Panc1 (cell line): Measurements from ENCODE around the gene ALK.

Experiments used
- POLR2AphosphoS5 ChIP-seq: IDR thresholded peaks from 2 replicates; pipeline ENCODE4 v1.6.1; 2012; ENCODE audit warnings: mild to moderate bottlenecking, low read depth, low read length, moderate library complexity
- SIN3A ChIP-seq: IDR thresholded peaks from 2 replicates; pipeline ENCODE4 v1.6.1; 2012; ENCODE audit warnings: low read depth, mild to moderate bottlenecking, low read length, moderate library complexity, borderline replicate concordance; ENCODE audit not compliant: insufficient read depth
- TCF7L2 ChIP-seq: IDR thresholded peaks from 2 replicates; pipeline ENCODE4 v1.6.1; 2011; ENCODE audit warnings: mild to moderate bottlenecking, low read depth, low read length, inconsistent platforms
- TF ChIP-seq, protein P1 (sequence below): fragments of 450-650 bp; IDR thresholded peaks from 2 replicates; pipeline ENCODE4 v1.5.1; 2017; ENCODE audit warnings: mild to moderate bottlenecking
- TF ChIP-seq, protein P2 (sequence below), 2 experiments: IDR thresholded peaks; 2 replicates each; pipeline ENCODE4 v1.6.1; 2011 to 2012; ENCODE audit warnings: low read depth in 2 of 2, control low read depth in 1 of 2, low read length in 1 of 2, mild to moderate bottlenecking in 1 of 2, moderate library complexity in 1 of 2; ENCODE audit not compliant: insufficient read depth in 1 of 2

DNA sequence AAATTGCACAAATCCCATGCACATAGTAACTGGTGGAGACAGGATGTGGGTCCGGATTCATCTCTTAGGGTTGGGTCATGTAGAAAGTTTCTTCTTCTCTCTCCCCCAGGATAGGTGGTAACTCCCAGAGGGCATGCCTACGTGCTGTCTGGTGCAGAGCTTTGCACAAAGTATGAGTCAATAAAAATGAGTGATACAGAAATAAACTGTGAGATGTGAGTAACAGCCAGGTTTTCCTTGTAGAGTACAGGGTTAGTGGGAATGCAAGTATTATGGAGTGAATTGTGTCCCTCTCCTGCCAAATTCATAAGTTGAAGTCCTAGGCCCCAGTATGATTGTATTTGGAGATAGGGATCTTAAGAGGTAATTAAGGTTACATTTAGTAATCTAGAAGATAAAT is 289.4 kb downstream of the ALK start:
- TF ChIP-seq, protein P1, sequence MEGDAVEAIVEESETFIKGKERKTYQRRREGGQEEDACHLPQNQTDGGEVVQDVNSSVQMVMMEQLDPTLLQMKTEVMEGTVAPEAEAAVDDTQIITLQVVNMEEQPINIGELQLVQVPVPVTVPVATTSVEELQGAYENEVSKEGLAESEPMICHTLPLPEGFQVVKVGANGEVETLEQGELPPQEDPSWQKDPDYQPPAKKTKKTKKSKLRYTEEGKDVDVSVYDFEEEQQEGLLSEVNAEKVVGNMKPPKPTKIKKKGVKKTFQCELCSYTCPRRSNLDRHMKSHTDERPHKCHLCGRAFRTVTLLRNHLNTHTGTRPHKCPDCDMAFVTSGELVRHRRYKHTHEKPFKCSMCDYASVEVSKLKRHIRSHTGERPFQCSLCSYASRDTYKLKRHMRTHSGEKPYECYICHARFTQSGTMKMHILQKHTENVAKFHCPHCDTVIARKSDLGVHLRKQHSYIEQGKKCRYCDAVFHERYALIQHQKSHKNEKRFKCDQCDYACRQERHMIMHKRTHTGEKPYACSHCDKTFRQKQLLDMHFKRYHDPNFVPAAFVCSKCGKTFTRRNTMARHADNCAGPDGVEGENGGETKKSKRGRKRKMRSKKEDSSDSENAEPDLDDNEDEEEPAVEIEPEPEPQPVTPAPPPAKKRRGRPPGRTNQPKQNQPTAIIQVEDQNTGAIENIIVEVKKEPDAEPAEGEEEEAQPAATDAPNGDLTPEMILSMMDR, result no peak
- TF ChIP-seq POLR2AphosphoS5 (no peak), TCF7L2 (no peak), SIN3A (no peak)
- TF ChIP-seq, protein P2, sequence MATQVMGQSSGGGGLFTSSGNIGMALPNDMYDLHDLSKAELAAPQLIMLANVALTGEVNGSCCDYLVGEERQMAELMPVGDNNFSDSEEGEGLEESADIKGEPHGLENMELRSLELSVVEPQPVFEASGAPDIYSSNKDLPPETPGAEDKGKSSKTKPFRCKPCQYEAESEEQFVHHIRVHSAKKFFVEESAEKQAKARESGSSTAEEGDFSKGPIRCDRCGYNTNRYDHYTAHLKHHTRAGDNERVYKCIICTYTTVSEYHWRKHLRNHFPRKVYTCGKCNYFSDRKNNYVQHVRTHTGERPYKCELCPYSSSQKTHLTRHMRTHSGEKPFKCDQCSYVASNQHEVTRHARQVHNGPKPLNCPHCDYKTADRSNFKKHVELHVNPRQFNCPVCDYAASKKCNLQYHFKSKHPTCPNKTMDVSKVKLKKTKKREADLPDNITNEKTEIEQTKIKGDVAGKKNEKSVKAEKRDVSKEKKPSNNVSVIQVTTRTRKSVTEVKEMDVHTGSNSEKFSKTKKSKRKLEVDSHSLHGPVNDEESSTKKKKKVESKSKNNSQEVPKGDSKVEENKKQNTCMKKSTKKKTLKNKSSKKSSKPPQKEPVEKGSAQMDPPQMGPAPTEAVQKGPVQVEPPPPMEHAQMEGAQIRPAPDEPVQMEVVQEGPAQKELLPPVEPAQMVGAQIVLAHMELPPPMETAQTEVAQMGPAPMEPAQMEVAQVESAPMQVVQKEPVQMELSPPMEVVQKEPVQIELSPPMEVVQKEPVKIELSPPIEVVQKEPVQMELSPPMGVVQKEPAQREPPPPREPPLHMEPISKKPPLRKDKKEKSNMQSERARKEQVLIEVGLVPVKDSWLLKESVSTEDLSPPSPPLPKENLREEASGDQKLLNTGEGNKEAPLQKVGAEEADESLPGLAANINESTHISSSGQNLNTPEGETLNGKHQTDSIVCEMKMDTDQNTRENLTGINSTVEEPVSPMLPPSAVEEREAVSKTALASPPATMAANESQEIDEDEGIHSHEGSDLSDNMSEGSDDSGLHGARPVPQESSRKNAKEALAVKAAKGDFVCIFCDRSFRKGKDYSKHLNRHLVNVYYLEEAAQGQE (IDR thresholded peaks at IDR 0.05; ENCODE audit: insufficient read depth in 1 of 2, low read depth in 2 of 2, low read length in 1 of 2), result no peak
